ENCODE results near the gene ASXL1. TPM values are rescaled to one million over a fixed set of nuclear protein-coding genes. Genes with fewer than 3 reads are reported as not detected.

Gene ASXL1
- total and polyA plus RNA-seq, 9 of the 15 experiments (the other 6 are each of a cell fraction or from before 2014, with no cell fraction given), result 6.5 to 65.3 (median 32.3) TPM

- TF ChIP-seq, protein P1, sequence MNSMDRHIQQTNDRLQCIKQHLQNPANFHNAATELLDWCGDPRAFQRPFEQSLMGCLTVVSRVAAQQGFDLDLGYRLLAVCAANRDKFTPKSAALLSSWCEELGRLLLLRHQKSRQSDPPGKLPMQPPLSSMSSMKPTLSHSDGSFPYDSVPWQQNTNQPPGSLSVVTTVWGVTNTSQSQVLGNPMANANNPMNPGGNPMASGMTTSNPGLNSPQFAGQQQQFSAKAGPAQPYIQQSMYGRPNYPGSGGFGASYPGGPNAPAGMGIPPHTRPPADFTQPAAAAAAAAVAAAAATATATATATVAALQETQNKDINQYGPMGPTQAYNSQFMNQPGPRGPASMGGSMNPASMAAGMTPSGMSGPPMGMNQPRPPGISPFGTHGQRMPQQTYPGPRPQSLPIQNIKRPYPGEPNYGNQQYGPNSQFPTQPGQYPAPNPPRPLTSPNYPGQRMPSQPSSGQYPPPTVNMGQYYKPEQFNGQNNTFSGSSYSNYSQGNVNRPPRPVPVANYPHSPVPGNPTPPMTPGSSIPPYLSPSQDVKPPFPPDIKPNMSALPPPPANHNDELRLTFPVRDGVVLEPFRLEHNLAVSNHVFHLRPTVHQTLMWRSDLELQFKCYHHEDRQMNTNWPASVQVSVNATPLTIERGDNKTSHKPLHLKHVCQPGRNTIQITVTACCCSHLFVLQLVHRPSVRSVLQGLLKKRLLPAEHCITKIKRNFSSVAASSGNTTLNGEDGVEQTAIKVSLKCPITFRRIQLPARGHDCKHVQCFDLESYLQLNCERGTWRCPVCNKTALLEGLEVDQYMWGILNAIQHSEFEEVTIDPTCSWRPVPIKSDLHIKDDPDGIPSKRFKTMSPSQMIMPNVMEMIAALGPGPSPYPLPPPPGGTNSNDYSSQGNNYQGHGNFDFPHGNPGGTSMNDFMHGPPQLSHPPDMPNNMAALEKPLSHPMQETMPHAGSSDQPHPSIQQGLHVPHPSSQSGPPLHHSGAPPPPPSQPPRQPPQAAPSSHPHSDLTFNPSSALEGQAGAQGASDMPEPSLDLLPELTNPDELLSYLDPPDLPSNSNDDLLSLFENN (IDR thresholded peaks at IDR 0.05; ENCODE audit: low read depth in 2 of 2, low read length in 2 of 2), result no peak
- TF ChIP-seq SNIP1 (IDR thresholded peaks at IDR 0.05; ENCODE audit: low read depth) (no peak), ZNF408 (CRISPR knock-in tag; IDR thresholded peaks at IDR 0.05; ENCODE audit: low read depth) (no peak), E2F4 (CRISPR knock-in tag; IDR thresholded peaks at IDR 0.05; ENCODE audit: low read depth) (no peak), ZNF444 (CRISPR knock-in tag; IDR thresholded peaks at IDR 0.05) (no peak), ZNF263 (CRISPR knock-in tag; IDR thresholded peaks at IDR 0.05; ENCODE audit: borderline replicate concordance) (peak; percentile 78), ZNF518B (CRISPR knock-in tag; IDR thresholded peaks at IDR 0.05) (no peak), RAD21 (CRISPR knock-in tag; conservative IDR thresholded peaks at IDR 0.05 in 1 of 2, IDR thresholded peaks at IDR 0.05 in 1 of 2) (0 out of 4 replicates have a peak, but pooled peaks have one; percentile 16 to 23), NELFE (IDR thresholded peaks at IDR 0.05; ENCODE audit: insufficient read depth, insufficient read length) (no peak), ZNF644 (tag; IDR thresholded peaks at IDR 0.05; ENCODE audit: low read depth) (peak; percentile 64; the same call in 1 of the 2 replicates), ZNF717 (CRISPR knock-in tag; IDR thresholded peaks at IDR 0.05) (no peak), NFRKB (IDR thresholded peaks at IDR 0.05; ENCODE audit: low read depth) (no peak), RHOXF2B (CRISPR knock-in tag; conservative IDR thresholded peaks at IDR 0.05) (no peak)
- TF ChIP-seq, protein P2, sequence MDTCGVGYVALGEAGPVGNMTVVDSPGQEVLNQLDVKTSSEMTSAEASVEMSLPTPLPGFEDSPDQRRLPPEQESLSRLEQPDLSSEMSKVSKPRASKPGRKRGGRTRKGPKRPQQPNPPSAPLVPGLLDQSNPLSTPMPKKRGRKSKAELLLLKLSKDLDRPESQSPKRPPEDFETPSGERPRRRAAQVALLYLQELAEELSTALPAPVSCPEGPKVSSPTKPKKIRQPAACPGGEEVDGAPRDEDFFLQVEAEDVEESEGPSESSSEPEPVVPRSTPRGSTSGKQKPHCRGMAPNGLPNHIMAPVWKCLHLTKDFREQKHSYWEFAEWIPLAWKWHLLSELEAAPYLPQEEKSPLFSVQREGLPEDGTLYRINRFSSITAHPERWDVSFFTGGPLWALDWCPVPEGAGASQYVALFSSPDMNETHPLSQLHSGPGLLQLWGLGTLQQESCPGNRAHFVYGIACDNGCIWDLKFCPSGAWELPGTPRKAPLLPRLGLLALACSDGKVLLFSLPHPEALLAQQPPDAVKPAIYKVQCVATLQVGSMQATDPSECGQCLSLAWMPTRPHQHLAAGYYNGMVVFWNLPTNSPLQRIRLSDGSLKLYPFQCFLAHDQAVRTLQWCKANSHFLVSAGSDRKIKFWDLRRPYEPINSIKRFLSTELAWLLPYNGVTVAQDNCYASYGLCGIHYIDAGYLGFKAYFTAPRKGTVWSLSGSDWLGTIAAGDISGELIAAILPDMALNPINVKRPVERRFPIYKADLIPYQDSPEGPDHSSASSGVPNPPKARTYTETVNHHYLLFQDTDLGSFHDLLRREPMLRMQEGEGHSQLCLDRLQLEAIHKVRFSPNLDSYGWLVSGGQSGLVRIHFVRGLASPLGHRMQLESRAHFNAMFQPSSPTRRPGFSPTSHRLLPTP (IDR thresholded peaks at IDR 0.05; ENCODE audit: borderline replicate concordance, extremely low read depth, insufficient read length), result no peak
These were observed 117.1 kb downstream of the ASXL1 start (continued) for GRCh38 chr20:32474967-32475811.
